Stimulated activated CD4-positive, alpha-beta T cell treated with anti-CD3 and anti-CD28 coated beads, Interleukin-15, amount 100 ng/mL, for 48 hours (primary cell): ENCODE measurements around the gene GATAD2B.

Experiments
- DNase-seq, 2 donors: peaks; one replicate each; pipeline ENCODE4 v3.0.0-alpha.2; 2020; ENCODE audit warnings: low read depth in 2 of 2

Gene GATAD2B

DNA sequence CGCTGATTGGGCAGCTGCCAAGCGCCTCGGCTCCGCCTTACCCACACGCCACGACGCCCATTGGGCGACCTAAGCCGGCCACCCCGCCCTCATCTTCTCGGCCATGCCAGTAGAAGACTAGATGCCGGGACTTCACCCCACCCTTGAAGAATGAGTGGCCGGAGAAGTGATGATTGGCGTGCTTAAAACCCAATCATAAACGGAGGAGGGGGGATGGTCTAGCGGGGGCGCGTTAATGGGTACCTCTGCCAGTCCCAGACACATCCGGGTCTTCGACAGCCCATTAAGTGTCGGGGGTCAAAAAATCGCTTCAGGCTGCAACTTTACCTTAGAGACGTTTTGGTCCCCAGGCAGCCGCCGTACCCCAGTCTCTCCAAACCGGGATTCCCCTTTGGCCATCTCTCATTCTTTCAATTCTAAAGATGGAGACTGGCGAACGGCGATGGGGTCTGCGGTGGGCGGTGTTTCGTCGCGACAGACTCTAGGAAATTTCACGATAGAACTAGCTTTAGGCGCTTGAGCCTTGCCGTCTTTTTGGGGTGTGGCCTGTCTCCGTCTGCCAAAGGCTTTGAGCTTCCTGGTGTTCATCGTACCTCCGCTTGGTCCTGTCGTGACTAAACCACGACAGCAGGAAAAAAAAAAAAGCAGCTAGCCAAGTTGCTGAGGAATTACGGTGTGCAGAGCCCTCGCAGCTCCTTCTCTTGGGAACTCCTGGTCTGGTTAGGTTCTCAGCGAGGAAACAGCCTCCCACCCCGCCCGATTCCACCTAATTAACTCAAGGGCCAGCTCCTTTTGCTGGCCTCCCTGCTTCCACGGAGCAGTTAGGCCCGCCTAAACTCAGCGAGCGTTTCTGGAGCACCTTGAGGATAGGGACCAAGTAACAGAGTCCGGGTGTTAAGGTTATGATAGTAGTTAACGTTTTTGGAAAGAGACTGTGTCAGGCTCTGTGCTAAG lies at the start of gene GATAD2B:
Gene GATAD2B (minus strand): TSS at position 1 of the 954 bp plus-strand sequence. CDS start 94,625 bp downstream, outside the sequence.
- DNase-seq = peak; percentile 98 to 99

DNA sequence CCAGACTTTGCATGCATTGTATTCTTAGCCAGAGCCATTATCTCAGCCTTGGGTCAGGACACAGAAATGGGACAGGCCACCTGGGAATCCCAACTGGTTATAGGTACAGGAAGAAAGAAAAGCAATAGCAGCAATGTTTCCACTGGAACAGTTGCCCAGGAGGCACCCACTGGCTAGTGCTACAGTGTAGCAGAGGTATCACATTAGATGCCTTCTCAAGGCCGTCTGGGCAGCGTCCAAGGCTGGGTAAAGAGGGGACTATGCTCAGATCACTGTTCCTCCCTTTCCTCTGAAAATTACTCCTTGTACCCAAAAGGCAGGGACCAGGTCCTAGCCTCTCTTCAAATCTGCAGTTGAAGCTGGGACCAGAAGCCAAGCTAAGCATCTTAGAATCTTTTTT lies 47.6 kb upstream of the GATAD2B start:
- DNase-seq = no peak

- DNase-seq = no peak
Measured at GRCh38 chr1:153968972-153969371, 46.2 kb upstream of the GATAD2B start.

DNA sequence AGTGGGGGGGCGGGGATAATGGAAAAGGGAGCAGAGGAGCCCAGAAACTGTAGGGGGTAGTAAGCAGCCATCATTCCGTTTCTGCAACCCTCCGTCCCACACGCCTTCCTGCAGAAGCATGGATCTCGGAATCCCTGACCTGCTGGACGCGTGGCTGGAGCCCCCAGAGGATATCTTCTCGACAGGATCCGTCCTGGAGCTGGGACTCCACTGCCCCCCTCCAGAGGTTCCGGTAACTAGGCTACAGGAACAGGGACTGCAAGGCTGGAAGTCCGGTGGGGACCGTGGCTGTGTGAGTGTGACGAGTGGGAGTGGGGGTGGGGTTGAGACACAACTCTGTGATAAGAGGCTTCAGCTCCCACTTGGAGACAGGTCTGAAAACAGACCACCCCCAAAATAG lies 45.6 kb upstream of the GATAD2B start:
- DNase-seq = no peak

- DNase-seq = no peak
Measured at GRCh38 chr1:153968000-153968363, 45.2 kb upstream of the GATAD2B start.

DNA sequence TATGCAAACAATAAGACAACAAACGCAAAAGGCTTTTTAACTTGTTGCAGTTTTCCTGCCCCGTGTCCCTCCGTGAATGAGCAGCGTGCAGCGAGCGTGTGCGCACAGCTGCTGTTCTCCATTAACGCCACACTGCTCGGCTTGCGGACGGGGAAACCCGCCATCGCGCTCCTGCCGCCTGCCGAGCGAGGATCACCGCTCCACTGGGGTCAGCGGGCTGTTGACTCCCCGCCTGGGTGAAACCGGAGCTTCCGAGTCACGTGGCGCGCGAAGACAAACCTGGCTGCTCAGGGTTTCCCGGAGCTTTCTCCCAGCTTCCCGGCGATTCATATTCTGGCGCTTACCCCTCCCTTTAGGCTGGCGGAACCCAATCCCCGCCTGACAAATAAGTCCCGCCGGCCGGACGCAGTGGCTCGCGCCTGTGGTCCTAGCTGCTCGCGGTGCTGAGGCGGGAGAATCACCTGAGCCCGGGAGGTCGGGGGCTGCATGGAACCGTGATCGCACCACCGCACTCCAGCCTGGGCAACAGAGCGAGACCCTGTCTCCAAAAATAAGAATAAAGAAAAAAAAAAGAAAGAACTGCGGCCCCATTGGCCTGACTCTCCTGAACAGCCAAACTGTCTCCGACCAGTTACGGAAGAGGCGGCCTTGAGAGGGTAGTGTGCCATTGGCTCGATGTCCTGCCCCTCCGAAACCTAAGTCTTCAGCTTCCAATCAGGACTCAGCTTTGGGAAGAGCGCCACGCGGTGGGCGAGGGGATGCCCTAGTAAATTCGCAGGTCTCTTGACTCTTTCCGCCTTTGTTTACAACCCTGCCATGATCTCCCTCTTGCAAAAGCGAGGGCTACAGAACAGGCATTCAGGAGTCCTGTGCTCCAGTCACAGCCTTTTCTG lies 44.6 kb upstream of the GATAD2B start, which contains the start of gene CREB3L4:
Gene CREB3L4 (plus strand): TSS at position 796 of the 893 bp plus-strand sequence. CDS start 624 bp downstream, outside the sequence.
- DNase-seq = peak; percentile 74 to 76

DNA sequence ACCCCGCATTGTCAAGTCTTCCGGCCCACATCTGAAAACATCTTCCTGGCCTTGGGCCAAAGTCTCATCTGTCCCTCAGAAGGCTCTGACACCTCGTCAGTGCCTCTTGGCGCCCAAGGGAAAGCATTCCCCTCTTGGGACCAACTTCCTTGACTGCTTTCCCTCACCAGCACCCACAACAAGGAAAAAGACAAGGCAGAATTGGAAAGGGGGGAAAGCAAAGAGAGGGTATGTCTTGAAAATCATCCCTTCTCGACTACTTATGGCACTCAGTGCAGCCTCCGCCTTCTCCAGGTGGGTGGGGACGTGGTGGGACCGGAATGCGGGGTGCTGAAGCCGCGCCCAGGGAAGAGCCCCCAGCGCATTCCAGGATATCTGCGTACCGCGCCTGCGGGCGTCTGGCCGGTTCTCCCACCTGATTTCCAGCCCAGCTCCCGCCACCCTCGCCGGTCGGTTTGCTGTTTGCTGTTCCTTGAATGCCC lies 41.1 kb upstream of the GATAD2B start:
- no peak for DNase-seq

DNA sequence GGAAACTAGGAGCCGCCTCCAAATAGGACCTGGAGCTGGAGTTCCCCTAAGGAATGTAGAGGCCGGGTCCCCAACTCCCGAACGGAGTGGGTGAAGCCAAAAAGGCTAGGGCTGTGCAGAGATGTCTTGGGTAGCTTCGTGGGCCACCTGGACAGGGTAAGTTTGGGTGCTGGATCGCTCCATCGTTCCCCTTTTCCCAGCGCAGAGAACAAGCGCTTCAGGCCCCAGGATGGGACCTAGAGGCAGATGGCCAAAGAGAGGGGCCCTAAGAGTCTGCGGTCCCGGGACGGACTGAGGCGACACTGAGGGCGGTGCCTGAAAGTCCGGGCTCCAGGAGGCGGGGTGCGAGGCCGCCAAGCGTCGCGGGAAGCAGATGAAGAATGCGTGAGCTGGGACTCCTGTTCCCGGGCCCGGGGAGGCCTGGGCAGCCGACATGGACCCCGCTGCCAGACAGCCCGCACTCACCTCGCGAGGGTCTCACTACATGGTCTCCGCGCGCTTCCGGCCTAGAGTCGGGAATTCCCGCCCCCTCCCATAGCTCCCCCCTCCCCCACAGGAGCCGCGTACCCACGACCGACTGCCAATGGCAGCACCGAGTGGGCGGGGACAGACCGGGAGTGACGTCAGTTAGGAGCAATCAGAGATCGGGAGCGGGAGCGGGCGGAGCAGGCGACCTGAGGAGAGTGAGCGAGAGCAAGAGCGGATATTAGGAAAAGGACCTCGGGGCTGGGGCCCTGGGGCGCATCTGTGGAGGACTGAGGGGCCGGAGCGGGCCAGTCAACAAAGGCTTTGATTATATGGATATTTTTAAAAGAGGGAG lies 40.5 kb upstream of the GATAD2B start, which contains the start of gene SLC39A1:
Gene SLC39A1 (minus strand): TSS at position 508 of the 820 bp plus-strand sequence. CDS start 822 bp downstream, outside the sequence.
- peak; percentile 88 to 96 for DNase-seq

GRCh38 chr1:153962088-153963029 lies 39.6 kb upstream of the GATAD2B start:
- DNase-seq = no peak

DNA sequence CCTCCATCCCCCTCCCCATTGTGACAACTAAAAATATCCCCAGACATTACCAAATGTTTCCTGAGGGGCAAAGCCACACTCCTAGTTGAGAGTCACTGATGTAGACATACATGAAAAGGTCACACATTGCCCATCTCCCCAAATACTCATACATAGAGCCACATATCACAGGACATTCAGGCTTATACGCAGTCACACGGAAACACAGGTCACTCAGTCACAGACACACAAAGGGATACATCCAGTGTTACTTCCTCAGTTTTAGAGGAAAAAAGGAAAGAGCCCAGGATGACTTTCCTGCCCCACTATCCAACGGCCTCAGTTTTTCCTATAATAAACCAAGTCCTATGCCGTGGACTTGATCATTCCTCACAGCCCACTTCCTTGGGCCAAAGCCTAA lies 38.6 kb upstream of the GATAD2B start:
- DNase-seq = no peak

DNA sequence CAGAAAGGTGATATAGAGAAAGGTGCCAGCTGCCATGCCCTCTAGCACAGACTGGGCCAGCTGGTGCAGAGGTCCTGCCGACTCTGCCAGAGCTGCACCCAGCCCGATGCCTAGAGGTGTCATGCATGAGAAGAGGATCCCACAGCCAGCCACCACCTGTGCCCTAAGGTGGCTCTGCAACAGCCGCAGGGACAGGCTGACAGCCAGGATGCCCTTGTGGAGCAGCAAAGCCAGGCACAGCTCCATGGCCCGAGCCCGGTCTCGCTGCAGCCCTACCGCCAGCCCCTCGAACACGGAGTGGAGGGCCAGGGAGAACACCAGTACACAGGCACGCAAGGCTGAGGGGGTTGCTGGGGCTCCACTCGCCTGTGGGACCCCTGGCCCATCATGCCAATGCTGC lies 37.4 kb upstream of the GATAD2B start:
- DNase-seq = no peak

GRCh38 chr1:153959454-153959853 lies 36.7 kb upstream of the GATAD2B start:
- DNase-seq = no peak

DNA sequence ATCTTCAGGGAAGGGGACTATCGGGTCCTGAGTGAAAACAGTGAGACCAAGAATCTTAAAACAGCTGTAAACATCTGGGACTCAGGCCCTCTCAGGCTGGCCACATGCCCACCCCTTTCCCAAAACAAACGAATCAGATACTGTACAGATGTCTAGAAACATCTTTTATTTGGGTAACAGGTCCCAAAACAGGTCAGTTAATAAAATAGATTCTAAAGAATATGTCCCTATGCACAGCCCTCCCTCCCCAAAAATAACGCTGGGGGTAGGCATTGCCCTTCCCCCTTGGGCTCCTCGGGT lies 36.1 kb upstream of the GATAD2B start:
- DNase-seq = no peak

DNA sequence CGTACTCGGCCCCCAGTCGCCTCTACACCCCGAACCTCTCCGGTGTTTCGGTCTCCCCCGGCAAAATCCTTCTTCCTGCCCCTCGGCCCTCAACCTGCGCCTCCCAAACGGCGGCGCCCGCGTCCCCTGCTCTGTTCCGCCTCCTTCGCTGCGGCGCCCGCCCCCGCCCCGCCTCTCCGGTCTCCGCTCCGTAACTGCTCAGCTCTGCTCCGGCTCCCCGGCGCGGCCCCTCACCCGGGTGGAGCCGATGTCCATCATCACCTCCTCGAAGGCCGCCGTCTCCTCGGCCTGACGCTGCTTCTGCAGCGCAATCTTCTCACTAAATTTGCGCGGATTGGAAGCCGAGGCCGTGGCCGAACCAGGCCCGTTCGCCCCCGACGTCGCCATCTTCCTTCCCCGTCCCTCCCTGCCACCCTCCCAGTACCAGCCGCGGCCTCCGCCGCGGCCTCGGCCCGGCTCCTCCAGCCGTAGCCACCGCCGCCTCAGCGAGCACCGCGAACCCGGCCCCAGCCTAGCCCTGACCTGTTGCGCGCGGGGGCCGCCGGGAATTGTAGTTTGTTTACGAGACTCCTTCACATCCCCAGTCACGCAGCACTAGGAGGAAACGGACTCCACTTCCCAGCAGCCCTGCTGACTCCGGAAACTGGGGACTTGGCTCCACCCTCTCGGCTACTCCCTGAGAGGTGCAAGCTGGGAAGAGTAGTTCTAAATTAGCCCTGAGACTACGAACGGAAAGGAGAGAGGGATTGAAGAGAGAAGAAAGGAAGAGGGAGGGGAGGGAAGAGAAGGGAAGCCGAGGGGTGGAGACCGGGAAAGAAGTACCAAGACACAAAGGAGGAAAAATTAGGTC lies 35.6 kb upstream of the GATAD2B start, which contains the start of gene CRTC2:
Gene CRTC2 (minus strand): TSS at position 502 of the 850 bp plus-strand sequence. CDS start 115 bp downstream, at position 387.
- peak; percentile 95 to 96 for DNase-seq

DNA sequence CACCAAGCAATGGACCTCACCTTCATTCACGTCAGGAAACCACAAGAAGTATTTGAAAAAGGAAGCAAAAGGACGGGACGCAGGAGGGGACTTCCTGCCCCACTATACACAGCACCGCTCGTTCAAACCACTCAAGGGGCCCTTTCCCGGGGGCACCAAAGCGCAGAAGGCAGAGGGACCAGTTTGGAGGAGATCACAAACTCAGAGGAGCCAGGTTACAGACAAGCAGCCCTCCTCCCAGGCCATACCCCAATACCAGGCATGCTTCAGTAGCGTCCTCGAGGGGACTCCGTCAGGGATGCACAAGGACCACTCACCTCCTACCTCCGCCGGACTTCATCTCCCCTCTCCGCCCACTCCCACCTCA lies 35.0 kb upstream of the GATAD2B start:
- DNase-seq = no peak

GRCh38 chr1:153956997-153957715 lies 34.4 kb upstream of the GATAD2B start:
- DNase-seq = no peak

- no peak for DNase-seq
Measured at GRCh38 chr1:153954826-153955225, 32.1 kb upstream of the GATAD2B start.

GRCh38 chr1:153953859-153954365 lies 31.1 kb upstream of the GATAD2B start:
- DNase-seq = no peak
